Islet precursor cell (in vitro differentiated cells): ENCODE measurements around the gene TFPI.
"Not testable (repeated sequence)": the region's sequence is repeated elsewhere in the genome, so short reads cannot be mapped to it uniquely, and the experiment has no call there.

ENCODE experiments used
- DNase-seq: peaks from one replicate; pipeline ENCODE4 v3.0.0-alpha.2; 2018

Gene TFPI

GRCh38 chr2:187527262-187527661 lies 27.0 kb downstream of the TFPI start:
- no peak for DNase-seq

- no peak for DNase-seq
Measured at GRCh38 chr2:187526792-187527191, 27.4 kb downstream of the TFPI start.

- no peak for DNase-seq
Measured at GRCh38 chr2:187525163-187525900, 28.9 kb downstream of the TFPI start.

- no peak for DNase-seq
Measured at GRCh38 chr2:187523325-187523724, 30.9 kb downstream of the TFPI start.

GRCh38 chr2:187520121-187520624 lies 34.1 kb downstream of the TFPI start:
- no peak for DNase-seq

- peak; percentile 87 for DNase-seq
Measured at GRCh38 chr2:187519419-187520120, 34.7 kb downstream of the TFPI start.

GRCh38 chr2:187517750-187518361 lies 36.4 kb downstream of the TFPI start:
- not testable (repeated sequence) for DNase-seq

GRCh38 chr2:187516630-187517510 lies 37.4 kb downstream of the TFPI start:
- DNase-seq: not testable (repeated sequence)

GRCh38 chr2:187514930-187515329 lies 39.3 kb downstream of the TFPI start:
- no peak for DNase-seq

GRCh38 chr2:187514235-187514829 lies 39.9 kb downstream of the TFPI start:
- DNase-seq: not testable (repeated sequence)

GRCh38 chr2:187513460-187514234 lies 40.6 kb downstream of the TFPI start:
- DNase-seq: not testable (repeated sequence)

- DNase-seq: no peak
Measured at GRCh38 chr2:187511356-187512315, 42.6 kb downstream of the TFPI start.

GRCh38 chr2:187510419-187511355 lies 43.5 kb downstream of the TFPI start:
- DNase-seq: peak; percentile 68

- no peak for DNase-seq
Measured at GRCh38 chr2:187509667-187510417, 44.4 kb downstream of the TFPI start.

- no peak for DNase-seq
Measured at GRCh38 chr2:187506416-187506815, 47.8 kb downstream of the TFPI start.

GRCh38 chr2:187505065-187505672 lies 49.1 kb downstream of the TFPI start:
- DNase-seq: no peak

- no peak for DNase-seq
Measured at GRCh38 chr2:187504312-187504921, 49.8 kb downstream of the TFPI start.
